ENCODE results near the gene C1orf159.

Gene C1orf159

GRCh38 chr1:1069711-1070676, 45.9 kb downstream of the C1orf159 start:
- H3K79me2 ChIP-seq (ENCODE audit: low read length), result no peaks in the 10 kb centered on the region
- no peaks in the 10 kb centered on the region for H3K4me1 ChIP-seq (ENCODE audit: low read length)
- peak overlapping the region; percentile 45; the same call in 1 of the 2 replicates for H3K4me2 ChIP-seq (ENCODE audit: low read depth, low read length)
- H3K36me3 ChIP-seq (replicated peaks; ENCODE audit: insufficient read depth, low read length), result no peaks in the 10 kb centered on the region
- H4K20me1 ChIP-seq (ENCODE audit: insufficient read depth, low read length), result no peaks in the 10 kb centered on the region
- H3K27me3 ChIP-seq (replicated peaks; ENCODE audit: insufficient read depth, low read length), result peaks cover 85% of the 10 kb centered on the region
- no peaks in the 10 kb centered on the region for H3K9me2 ChIP-seq (replicated peaks; ENCODE audit: insufficient read depth, low read length)
- DNase-seq, result no peak
- no peaks in the 10 kb centered on the region for H3K9me3 ChIP-seq (replicated peaks; ENCODE audit: insufficient read depth, low read length)
- H3K4me3 ChIP-seq (ENCODE audit: low read length), result no peak overlapping the region
- H3K9ac ChIP-seq (ENCODE audit: low read length), result no peak overlapping the region
- no peak overlapping the region for H2AFZ ChIP-seq (ENCODE audit: low read length)
- no peak overlapping the region for H3K27ac ChIP-seq (ENCODE audit: low read length)
- TF ChIP-seq EZH2 (optimal IDR thresholded peaks at IDR 0.05; ENCODE audit: low read depth, low read length) (no peak), EZH2phosphoT487 (IDR thresholded peaks at IDR 0.05; ENCODE audit: low read length) (no peak)
- TF ChIP-seq, protein P1, sequence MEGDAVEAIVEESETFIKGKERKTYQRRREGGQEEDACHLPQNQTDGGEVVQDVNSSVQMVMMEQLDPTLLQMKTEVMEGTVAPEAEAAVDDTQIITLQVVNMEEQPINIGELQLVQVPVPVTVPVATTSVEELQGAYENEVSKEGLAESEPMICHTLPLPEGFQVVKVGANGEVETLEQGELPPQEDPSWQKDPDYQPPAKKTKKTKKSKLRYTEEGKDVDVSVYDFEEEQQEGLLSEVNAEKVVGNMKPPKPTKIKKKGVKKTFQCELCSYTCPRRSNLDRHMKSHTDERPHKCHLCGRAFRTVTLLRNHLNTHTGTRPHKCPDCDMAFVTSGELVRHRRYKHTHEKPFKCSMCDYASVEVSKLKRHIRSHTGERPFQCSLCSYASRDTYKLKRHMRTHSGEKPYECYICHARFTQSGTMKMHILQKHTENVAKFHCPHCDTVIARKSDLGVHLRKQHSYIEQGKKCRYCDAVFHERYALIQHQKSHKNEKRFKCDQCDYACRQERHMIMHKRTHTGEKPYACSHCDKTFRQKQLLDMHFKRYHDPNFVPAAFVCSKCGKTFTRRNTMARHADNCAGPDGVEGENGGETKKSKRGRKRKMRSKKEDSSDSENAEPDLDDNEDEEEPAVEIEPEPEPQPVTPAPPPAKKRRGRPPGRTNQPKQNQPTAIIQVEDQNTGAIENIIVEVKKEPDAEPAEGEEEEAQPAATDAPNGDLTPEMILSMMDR (IDR thresholded peaks at IDR 0.05; ENCODE audit: low read length), result no peak
- H3F3A ChIP-seq (ENCODE audit: insufficient read depth, low read length), result no peaks in the 10 kb centered on the region

DNA sequence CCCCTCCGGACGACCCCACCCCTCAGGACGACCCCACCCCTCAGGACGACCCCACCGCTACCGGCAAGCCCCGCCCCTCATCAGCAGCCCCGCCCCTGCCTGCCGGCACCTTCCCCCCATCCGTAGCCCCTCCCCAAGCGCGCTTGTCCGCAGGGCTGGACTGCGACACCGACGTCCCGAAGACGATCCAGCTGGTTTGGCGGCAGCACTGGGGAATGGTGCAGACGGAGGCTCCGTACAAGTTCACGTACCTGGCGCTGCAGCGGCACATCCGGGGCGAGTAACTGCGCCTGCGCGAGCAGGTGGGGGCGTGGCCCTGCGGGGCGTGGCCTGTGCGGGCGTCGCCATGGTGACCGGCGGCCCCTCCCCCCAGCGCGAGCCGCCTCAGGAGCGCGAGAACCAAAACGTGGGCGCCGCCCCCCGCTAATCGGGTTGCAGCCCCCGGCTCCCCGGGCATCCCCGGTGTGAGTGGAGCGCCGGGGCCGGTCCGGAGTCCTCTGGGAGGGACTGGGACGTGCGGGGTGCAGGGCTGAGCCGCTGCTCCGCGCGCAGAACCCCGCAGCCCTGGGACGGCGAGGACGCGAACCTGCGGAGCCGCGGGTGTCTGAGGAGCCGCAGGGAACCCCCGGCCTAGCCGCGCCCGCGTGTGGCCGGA, 46.7 kb downstream of the C1orf159 start:
- H2AFZ ChIP-seq (ENCODE audit: low read length), result no peak overlapping the region
- H3K4me3 ChIP-seq (ENCODE audit: low read length), result peak overlapping the region; percentile 53; the same call in 1 of the 2 replicates
- H3K9me3 ChIP-seq (replicated peaks; ENCODE audit: insufficient read depth, low read length), result no peaks in the 10 kb centered on the region
- TF ChIP-seq, protein P1 (IDR thresholded peaks at IDR 0.05; ENCODE audit: low read length), result no peak
- TF ChIP-seq EZH2 (optimal IDR thresholded peaks at IDR 0.05; ENCODE audit: low read depth, low read length), result no peak
- no peak for TF ChIP-seq EZH2phosphoT487 (IDR thresholded peaks at IDR 0.05; ENCODE audit: low read length)
- peak overlapping the region; percentile 23; the same call in 1 of the 2 replicates for H3K27ac ChIP-seq (ENCODE audit: low read length)
- H3K9me2 ChIP-seq (replicated peaks; ENCODE audit: insufficient read depth, low read length), result no peaks in the 10 kb centered on the region
- no peaks in the 10 kb centered on the region for H3K79me2 ChIP-seq (ENCODE audit: low read length)
- no peaks in the 10 kb centered on the region for H3F3A ChIP-seq (ENCODE audit: insufficient read depth, low read length)
- H3K9ac ChIP-seq (ENCODE audit: low read length), result no peak overlapping the region
- H4K20me1 ChIP-seq (ENCODE audit: insufficient read depth, low read length), result no peaks in the 10 kb centered on the region
- H3K27me3 ChIP-seq (replicated peaks; ENCODE audit: insufficient read depth, low read length), result peaks cover 80% of the 10 kb centered on the region
- H3K36me3 ChIP-seq (replicated peaks; ENCODE audit: insufficient read depth, low read length), result no peaks in the 10 kb centered on the region
- H3K4me1 ChIP-seq (ENCODE audit: low read length), result peaks cover 1% of the 10 kb centered on the region; the same call in 1 of the 2 replicates
- peak overlapping the region; percentile 45; the same call in 1 of the 2 replicates for H3K4me2 ChIP-seq (ENCODE audit: low read depth, low read length)
- DNase-seq, result peak; percentile 58

- H3F3A ChIP-seq (ENCODE audit: insufficient read depth, low read length), result no peaks in the 10 kb centered on the region
- no peaks in the 10 kb centered on the region for H3K36me3 ChIP-seq (replicated peaks; ENCODE audit: insufficient read depth, low read length)
- peaks cover 78% of the 10 kb centered on the region for H3K27me3 ChIP-seq (replicated peaks; ENCODE audit: insufficient read depth, low read length)
- peak; percentile 50 for DNase-seq
- TF ChIP-seq, protein P1 (IDR thresholded peaks at IDR 0.05; ENCODE audit: low read length), result no peak
- TF ChIP-seq EZH2 (optimal IDR thresholded peaks at IDR 0.05; ENCODE audit: low read depth, low read length) (no peak), EZH2phosphoT487 (IDR thresholded peaks at IDR 0.05; ENCODE audit: low read length) (no peak)
- H4K20me1 ChIP-seq (ENCODE audit: insufficient read depth, low read length), result no peaks in the 10 kb centered on the region
- H3K4me1 ChIP-seq (ENCODE audit: low read length), result peaks cover 4% of the 10 kb centered on the region; the same call in 1 of the 2 replicates
- no peaks in the 10 kb centered on the region for H3K9me2 ChIP-seq (replicated peaks; ENCODE audit: insufficient read depth, low read length)
- no peaks in the 10 kb centered on the region for H3K9me3 ChIP-seq (replicated peaks; ENCODE audit: insufficient read depth, low read length)
- H2AFZ ChIP-seq (ENCODE audit: low read length), result no peak overlapping the region
- no peak overlapping the region for H3K9ac ChIP-seq (ENCODE audit: low read length)
- H3K4me2 ChIP-seq (ENCODE audit: low read depth, low read length), result peak overlapping the region; percentile 62
- peak overlapping the region; percentile 34; the same call in 1 of the 2 replicates for H3K4me3 ChIP-seq (ENCODE audit: low read length)
- H3K79me2 ChIP-seq (ENCODE audit: low read length), result no peaks in the 10 kb centered on the region
- H3K27ac ChIP-seq (ENCODE audit: low read length), result no peak overlapping the region
These were observed 47.3 kb downstream of the C1orf159 start for GRCh38 chr1:1068517-1069055.
